Measurements from ENCODE around the gene FOXE3. TPM values are rescaled to one million over a fixed set of nuclear protein-coding genes. Genes with fewer than 3 reads are reported as not detected.

Gene FOXE3
- total RNA-seq, 1 experiment from 2014 or later, result 0.20 TPM

DNA sequence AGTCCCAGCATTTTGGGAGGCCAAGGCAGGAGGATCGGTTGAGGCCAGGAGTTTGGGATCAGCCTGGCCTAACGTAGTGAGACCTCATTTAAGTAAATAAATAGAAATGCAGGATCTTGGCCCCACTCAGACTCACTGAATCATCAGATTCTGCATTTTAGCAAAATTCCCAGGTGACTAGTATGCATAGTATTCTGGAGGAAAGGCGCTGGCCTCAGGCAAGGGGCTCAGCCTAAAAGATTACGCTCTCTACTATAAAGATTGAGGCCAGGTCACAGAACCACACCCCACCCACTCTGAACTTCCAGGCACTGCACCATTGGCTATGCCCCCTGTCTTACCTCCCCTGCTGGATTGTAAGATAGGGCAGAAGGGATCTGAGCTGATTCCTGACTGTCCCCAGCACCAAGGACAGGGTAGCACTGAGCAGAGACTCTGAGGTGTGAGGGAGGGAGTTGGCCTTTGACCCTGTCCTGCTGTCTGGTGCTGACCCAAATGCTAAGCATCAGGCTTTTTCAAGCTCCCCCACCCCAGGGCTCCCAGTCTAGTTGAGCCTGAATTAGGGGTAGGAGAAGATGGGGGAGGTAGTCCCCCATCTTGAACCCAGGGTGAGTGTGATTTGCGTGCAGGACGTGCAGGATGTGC is 2.7 kb downstream of the FOXE3 start:
- Histone ChIP-seq H4K20me1 (ENCODE audit: insufficient read depth) (no peaks in the 10 kb centered on the region), H3K9me3 (ENCODE audit: control insufficient read depth in 1 of 2, insufficient read depth in 1 of 2, low read depth in 1 of 2, low read length in 2 of 2) (no peaks in the 10 kb centered on the region), H3K9ac (ENCODE audit: low read length) (no peak overlapping the region), H3K4me2 (ENCODE audit: low read length) (no peak overlapping the region), H3K79me2 (ENCODE audit: insufficient read depth, low read length) (no peaks in the 10 kb centered on the region), H3K27ac (ENCODE audit: low read depth, low read length) (no peak overlapping the region), H3K4me1 (ENCODE audit: control insufficient read depth in 1 of 2, insufficient read depth in 2 of 2, low read length in 2 of 2) (no peaks in the 10 kb centered on the region), H3K9me2 (ENCODE audit: insufficient read depth) (no peaks in the 10 kb centered on the region), H3K36me3 (ENCODE audit: control insufficient read depth in 1 of 2, insufficient read depth in 2 of 2, low read length in 2 of 2) (no peaks in the 10 kb centered on the region), H3K4me3 (replicated peaks in 1 of 2; ENCODE audit: low read depth in 1 of 2, low read length in 2 of 2) (no peak overlapping the region), H3K27me3 (ENCODE audit: insufficient read depth, low read length) (no peaks in the 10 kb centered on the region), H2AFZ (ENCODE audit: low read depth, low read length, poor library complexity, severe bottlenecking) (no peak overlapping the region)
- RAD21 ChIA-PET (ENCODE audit: low non-redundant PET in 1 of 2, low total read pairs in 2 of 2, uncharacterized antibody in 2 of 2, unreplicated experiment in 2 of 2), result no interaction called here
- BruUV-seq (replicated peaks), result no TSS peak
- ATAC-seq, result no peak
- intact Hi-C loops (cut with micrococcal nuclease), result no loop called here
- POLR2A ChIA-PET, result no interaction called here
- CTCF ChIA-PET, result interaction anchor here (1.6 kb wide), 1 partner anchor 19 kb away, joined by 4 read pairs; the partner anchor contains the start of gene FOXD2
- DNase-seq (ENCODE audit: low read depth, low spot score), result no peak
- TF ChIP-seq EGR1 (IDR thresholded peaks at IDR 0.05; ENCODE audit: low read depth) (no peak), CTCF (IDR thresholded peaks at IDR 0.05 in 2 of 3, conservative IDR thresholded peaks at IDR 0.05 in 1 of 3; ENCODE audit: borderline replicate concordance in 1 of 3, insufficient read depth in 1 of 3, low read depth in 2 of 3, low read length in 2 of 3) (no peak), RAD21 (IDR thresholded peaks at IDR 0.05; ENCODE audit: low read depth) (no peak), ELF1 (IDR thresholded peaks at IDR 0.05; ENCODE audit: borderline replicate concordance, low read depth) (no peak)

- Histone ChIP-seq H3K9me3 (ENCODE audit: control insufficient read depth in 1 of 2, insufficient read depth in 1 of 2, low read depth in 1 of 2, low read length in 2 of 2) (no peaks in the 10 kb centered on the region), H2AFZ (ENCODE audit: low read depth, low read length, poor library complexity, severe bottlenecking) (no peak overlapping the region), H3K4me1 (ENCODE audit: control insufficient read depth in 1 of 2, insufficient read depth in 2 of 2, low read length in 2 of 2) (peaks cover 3 to 8% of the 10 kb centered on the region in 2 experiments; a peak in 2 of 4 replicates), H3K4me3 (replicated peaks in 1 of 2; ENCODE audit: low read depth in 1 of 2, low read length in 2 of 2) (no peak overlapping the region), H3K36me3 (ENCODE audit: control insufficient read depth in 1 of 2, insufficient read depth in 2 of 2, low read length in 2 of 2) (no peaks in the 10 kb centered on the region), H3K4me2 (ENCODE audit: low read length) (no peak overlapping the region), H3K79me2 (ENCODE audit: insufficient read depth, low read length) (no peaks in the 10 kb centered on the region), H3K27me3 (ENCODE audit: insufficient read depth, low read length) (no peaks in the 10 kb centered on the region), H3K9me2 (ENCODE audit: insufficient read depth) (no peaks in the 10 kb centered on the region), H4K20me1 (ENCODE audit: insufficient read depth) (no peaks in the 10 kb centered on the region), H3K27ac (ENCODE audit: low read depth, low read length) (no peak overlapping the region), H3K9ac (ENCODE audit: low read length) (no peak overlapping the region)
- RAD21 ChIA-PET (ENCODE audit: low non-redundant PET in 1 of 2, low total read pairs in 2 of 2, uncharacterized antibody in 2 of 2, unreplicated experiment in 2 of 2), result no interaction called here
- CTCF ChIA-PET, result interaction anchor here (1.2 kb wide), 1 partner anchor 17 kb away, joined by 6 read pairs; no protein-coding TSS in a partner anchor
- no peak for ATAC-seq
- POLR2A ChIA-PET, result no interaction called here
- intact Hi-C loops (cut with micrococcal nuclease), result no loop called here
- no peak for DNase-seq (ENCODE audit: low read depth, low spot score)
- BruUV-seq (replicated peaks), result no TSS peak
- no peak for TF ChIP-seq CTCF (IDR thresholded peaks at IDR 0.05 in 2 of 3, conservative IDR thresholded peaks at IDR 0.05 in 1 of 3; ENCODE audit: borderline replicate concordance in 1 of 3, insufficient read depth in 1 of 3, low read depth in 2 of 3, low read length in 2 of 3)
- TF ChIP-seq POLR2AphosphoS5 (IDR thresholded peaks at IDR 0.05; ENCODE audit: low read depth, low read length), result no peak
- no peak for TF ChIP-seq CEBPB (IDR thresholded peaks at IDR 0.05; ENCODE audit: low read depth)
- TF ChIP-seq FOSL1 (IDR thresholded peaks at IDR 0.05; ENCODE audit: low read depth), result no peak
- TF ChIP-seq ELF1 (IDR thresholded peaks at IDR 0.05; ENCODE audit: borderline replicate concordance, low read depth), result no peak
- TF ChIP-seq ZNF274 (IDR thresholded peaks at IDR 0.05; ENCODE audit: low read depth, low read length), result no peak
- no peak for TF ChIP-seq CBX3 (IDR thresholded peaks at IDR 0.05; ENCODE audit: low read depth)
- no peak for TF ChIP-seq TCF7L2 (IDR thresholded peaks at IDR 0.05; ENCODE audit: borderline replicate concordance, extremely low read depth, insufficient read depth, insufficient read length)
- no peak for TF ChIP-seq EZH2 (IDR thresholded peaks at IDR 0.05)
- TF ChIP-seq, protein P1, sequence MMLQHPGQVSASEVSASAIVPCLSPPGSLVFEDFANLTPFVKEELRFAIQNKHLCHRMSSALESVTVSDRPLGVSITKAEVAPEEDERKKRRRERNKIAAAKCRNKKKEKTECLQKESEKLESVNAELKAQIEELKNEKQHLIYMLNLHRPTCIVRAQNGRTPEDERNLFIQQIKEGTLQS (IDR thresholded peaks at IDR 0.05), result no peak
- no peak for TF ChIP-seq MAX (IDR thresholded peaks at IDR 0.05)
These were observed 4.5 kb downstream of the FOXE3 start for GRCh38 chr1:47420547-47420946.

Measured in HCT116 (cell line).